ENCODE data around the gene NLRP1. TPM values are rescaled to one million over a fixed set of nuclear protein-coding genes. Genes with fewer than 3 reads are reported as not detected.

Gene NLRP1
- total and polyA plus RNA-seq, 9 of the 15 experiments (the other 6 are each of a cell fraction or from before 2014, with no cell fraction given), result 4.0 to 69.4 (median 27.7) TPM

DNA sequence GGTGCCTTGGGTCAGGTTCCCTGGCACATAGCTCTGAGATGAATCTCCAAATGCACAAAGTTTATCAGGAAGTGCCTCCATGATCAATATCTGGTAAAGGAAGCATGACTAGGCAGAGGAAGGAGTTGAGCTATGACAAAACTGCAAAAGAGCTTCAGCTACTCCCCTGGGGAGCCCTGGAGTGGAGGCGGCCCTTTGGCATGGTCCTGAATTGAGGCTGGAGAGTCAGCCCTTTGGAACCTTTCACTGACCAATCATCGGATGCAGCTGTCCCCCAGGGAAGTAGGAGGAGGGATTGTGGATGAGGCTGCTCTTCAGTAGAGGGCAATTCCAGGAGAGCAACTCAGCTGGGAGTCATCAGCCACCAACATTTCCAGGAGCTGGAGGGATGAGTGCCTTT, 46.1 kb upstream of the NLRP1 start:
- Histone ChIP-seq H3K36me3 (ENCODE audit: control insufficient read depth, insufficient read depth, low read length) (no peaks in the 10 kb centered on the region), H3K9me3 (replicated peaks; ENCODE audit: control insufficient read depth, insufficient read depth, low read depth, low read length) (no peaks in the 10 kb centered on the region), H3K4me3 (no peak overlapping the region), H2AFZ (ENCODE audit: low read depth, low read length) (no peak overlapping the region), H3K27ac (ENCODE audit: extremely low read depth, low read depth, low read length) (no peak overlapping the region), H3K9me1 (ENCODE audit: control insufficient read depth, insufficient read depth, low read length) (no peaks in the 10 kb centered on the region), H3K27me3 (ENCODE audit: control insufficient read depth in 2 of 2, insufficient read depth in 2 of 2, low read length in 2 of 2) (peaks cover 4 to 41% of the 10 kb centered on the region in 2 experiments; a peak in 4 of 5 replicates), H3K79me2 (ENCODE audit: control insufficient read depth, insufficient read depth, low read length) (no peaks in the 10 kb centered on the region), H3K4me2 (ENCODE audit: insufficient read depth, low read length) (no peak overlapping the region), H3K4me1 (replicated peaks in 1 of 2; ENCODE audit: control insufficient read depth in 2 of 2, insufficient read depth in 2 of 2, low read length in 2 of 2) (no peaks in the 10 kb centered on the region), H4K20me1 (replicated peaks; ENCODE audit: control insufficient read depth, insufficient read depth, low read length) (no peaks in the 10 kb centered on the region), H3K9ac (ENCODE audit: insufficient read depth in 1 of 2, low read depth in 2 of 2, low read length in 2 of 2) (no peak overlapping the region)
- intact Hi-C loops (cut with micrococcal nuclease), result no loop called here
- CTCF ChIA-PET (ENCODE audit: low intra/inter-chr PET ratio), result no interaction called here
- 0% methylated on average over 2 of the region's 2 CpGs for WGBS (ENCODE audit: insufficient coverage, low coverage, missing lambda C conversion rate)
- ATAC-seq, result no peak
- DNase-seq (ENCODE audit: extremely low read depth in 1 of 4, low spot score in 3 of 4), result no peak
- POLR2A ChIA-PET, result interaction anchor here (0.6 to 6.6 kb wide), 2 partner anchors 12 to 1264 kb away, joined by 3 to 33 read pairs; partner anchors contain the start of gene UBE2G1
- in situ Hi-C loops (cut with MboI), result no loop called here
- no peak for FAIRE-seq
- no TSS peak for BruUV-seq (replicated peaks)
- TF ChIP-seq, protein P1, sequence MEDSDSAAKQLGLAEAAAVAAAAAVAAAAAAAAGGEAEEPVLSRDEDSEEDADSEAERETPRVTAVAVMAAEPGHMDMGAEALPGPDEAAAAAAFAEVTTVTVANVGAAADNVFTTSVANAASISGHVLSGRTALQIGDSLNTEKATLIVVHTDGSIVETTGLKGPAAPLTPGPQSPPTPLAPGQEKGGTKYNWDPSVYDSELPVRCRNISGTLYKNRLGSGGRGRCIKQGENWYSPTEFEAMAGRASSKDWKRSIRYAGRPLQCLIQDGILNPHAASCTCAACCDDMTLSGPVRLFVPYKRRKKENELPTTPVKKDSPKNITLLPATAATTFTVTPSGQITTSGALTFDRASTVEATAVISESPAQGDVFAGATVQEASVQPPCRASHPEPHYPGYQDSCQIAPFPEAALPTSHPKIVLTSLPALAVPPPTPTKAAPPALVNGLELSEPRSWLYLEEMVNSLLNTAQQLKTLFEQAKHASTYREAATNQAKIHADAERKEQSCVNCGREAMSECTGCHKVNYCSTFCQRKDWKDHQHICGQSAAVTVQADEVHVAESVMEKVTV (CRISPR knock-in tag; IDR thresholded peaks at IDR 0.05), result no peak
- no peak for TF ChIP-seq ZSCAN29 (IDR thresholded peaks at IDR 0.05)
- no peak for TF ChIP-seq ZNF780A (CRISPR knock-in tag; IDR thresholded peaks at IDR 0.05)
- no peak for TF ChIP-seq ZNF551 (CRISPR knock-in tag; IDR thresholded peaks at IDR 0.05)
- no peak for TF ChIP-seq WHSC1 (IDR thresholded peaks at IDR 0.05; ENCODE audit: low read length)
- TF ChIP-seq ESRRA (IDR thresholded peaks at IDR 0.05; ENCODE audit: borderline replicate concordance, low read depth), result no peak
- TF ChIP-seq GATAD2A (IDR thresholded peaks at IDR 0.05), result no peak
- TF ChIP-seq, protein P2, sequence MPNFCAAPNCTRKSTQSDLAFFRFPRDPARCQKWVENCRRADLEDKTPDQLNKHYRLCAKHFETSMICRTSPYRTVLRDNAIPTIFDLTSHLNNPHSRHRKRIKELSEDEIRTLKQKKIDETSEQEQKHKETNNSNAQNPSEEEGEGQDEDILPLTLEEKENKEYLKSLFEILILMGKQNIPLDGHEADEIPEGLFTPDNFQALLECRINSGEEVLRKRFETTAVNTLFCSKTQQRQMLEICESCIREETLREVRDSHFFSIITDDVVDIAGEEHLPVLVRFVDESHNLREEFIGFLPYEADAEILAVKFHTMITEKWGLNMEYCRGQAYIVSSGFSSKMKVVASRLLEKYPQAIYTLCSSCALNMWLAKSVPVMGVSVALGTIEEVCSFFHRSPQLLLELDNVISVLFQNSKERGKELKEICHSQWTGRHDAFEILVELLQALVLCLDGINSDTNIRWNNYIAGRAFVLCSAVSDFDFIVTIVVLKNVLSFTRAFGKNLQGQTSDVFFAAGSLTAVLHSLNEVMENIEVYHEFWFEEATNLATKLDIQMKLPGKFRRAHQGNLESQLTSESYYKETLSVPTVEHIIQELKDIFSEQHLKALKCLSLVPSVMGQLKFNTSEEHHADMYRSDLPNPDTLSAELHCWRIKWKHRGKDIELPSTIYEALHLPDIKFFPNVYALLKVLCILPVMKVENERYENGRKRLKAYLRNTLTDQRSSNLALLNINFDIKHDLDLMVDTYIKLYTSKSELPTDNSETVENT (CRISPR knock-in tag; IDR thresholded peaks at IDR 0.05), result no peak
- TF ChIP-seq, protein P3, sequence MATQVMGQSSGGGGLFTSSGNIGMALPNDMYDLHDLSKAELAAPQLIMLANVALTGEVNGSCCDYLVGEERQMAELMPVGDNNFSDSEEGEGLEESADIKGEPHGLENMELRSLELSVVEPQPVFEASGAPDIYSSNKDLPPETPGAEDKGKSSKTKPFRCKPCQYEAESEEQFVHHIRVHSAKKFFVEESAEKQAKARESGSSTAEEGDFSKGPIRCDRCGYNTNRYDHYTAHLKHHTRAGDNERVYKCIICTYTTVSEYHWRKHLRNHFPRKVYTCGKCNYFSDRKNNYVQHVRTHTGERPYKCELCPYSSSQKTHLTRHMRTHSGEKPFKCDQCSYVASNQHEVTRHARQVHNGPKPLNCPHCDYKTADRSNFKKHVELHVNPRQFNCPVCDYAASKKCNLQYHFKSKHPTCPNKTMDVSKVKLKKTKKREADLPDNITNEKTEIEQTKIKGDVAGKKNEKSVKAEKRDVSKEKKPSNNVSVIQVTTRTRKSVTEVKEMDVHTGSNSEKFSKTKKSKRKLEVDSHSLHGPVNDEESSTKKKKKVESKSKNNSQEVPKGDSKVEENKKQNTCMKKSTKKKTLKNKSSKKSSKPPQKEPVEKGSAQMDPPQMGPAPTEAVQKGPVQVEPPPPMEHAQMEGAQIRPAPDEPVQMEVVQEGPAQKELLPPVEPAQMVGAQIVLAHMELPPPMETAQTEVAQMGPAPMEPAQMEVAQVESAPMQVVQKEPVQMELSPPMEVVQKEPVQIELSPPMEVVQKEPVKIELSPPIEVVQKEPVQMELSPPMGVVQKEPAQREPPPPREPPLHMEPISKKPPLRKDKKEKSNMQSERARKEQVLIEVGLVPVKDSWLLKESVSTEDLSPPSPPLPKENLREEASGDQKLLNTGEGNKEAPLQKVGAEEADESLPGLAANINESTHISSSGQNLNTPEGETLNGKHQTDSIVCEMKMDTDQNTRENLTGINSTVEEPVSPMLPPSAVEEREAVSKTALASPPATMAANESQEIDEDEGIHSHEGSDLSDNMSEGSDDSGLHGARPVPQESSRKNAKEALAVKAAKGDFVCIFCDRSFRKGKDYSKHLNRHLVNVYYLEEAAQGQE (IDR thresholded peaks at IDR 0.05; ENCODE audit: borderline replicate concordance), result no peak
- TF ChIP-seq, protein P3 (CRISPR knock-in tag; IDR thresholded peaks at IDR 0.05; ENCODE audit: low read depth), result no peak
- no peak for TF ChIP-seq LARP7 (IDR thresholded peaks at IDR 0.05)
- no peak for TF ChIP-seq U2AF2 (optimal IDR thresholded peaks at IDR 0.05; ENCODE audit: low read depth, low read length)

Data from K562 (cell line).